H1 (cell line): ENCODE data around the gene SCGB1D2. TPM values are rescaled to one million over a fixed set of nuclear protein-coding genes. Genes with fewer than 3 reads are reported as not detected.

Experiments used
- CTCF ChIA-PET: fragments of 300-600 bp; sonication (Branson Sonifier 250); formaldehyde crosslinking; loops from one replicate; lab custom pipeline; 2021; ENCODE audit not compliant: partially characterized antibody; lab: Charles Lee
- POLR2A ChIA-PET: fragments of 300-600 bp; sonication (Branson Sonifier 250); formaldehyde crosslinking; loops from one replicate; lab custom pipeline; 2021; ENCODE audit warnings: inconsistent platforms; ENCODE audit not compliant: partially characterized antibody; lab: Charles Lee
- DNase-seq, 2 experiments: peaks; one replicate each; pipeline versions ENCODE4 v3.0.0 to v3.0.0-alpha.2; 2010 to 2022; ENCODE audit warnings: low spot score in 2 of 2, low read depth in 1 of 2, mixed read lengths in 1 of 2
- FAIRE-seq: peaks from 2 replicates; lab custom pipeline; 2011; peaks lifted over from hg19 to GRCh38; lab: Jason Lieb, UNC
- H2AFZ ChIP-seq: 2 replicates; pipeline ENCODE4 v1.8.1; 2012; ENCODE audit warnings: low read length, inconsistent platforms
- H2AK5ac ChIP-seq: 2 replicates; pipeline ENCODE4 v1.6.1; 2013; ENCODE audit warnings: low read depth, low read length
- H2BK120ac ChIP-seq: replicated peaks from 2 replicates; pipeline ENCODE3; 2013; ENCODE audit warnings: low read depth, low read length, inconsistent platforms
- H2BK12ac ChIP-seq: 2 replicates; pipeline ENCODE4 v1.6.1; 2013; ENCODE audit warnings: low read depth, low read length
- H2BK15ac ChIP-seq: 2 replicates; pipeline ENCODE4 v1.6.1; 2013; ENCODE audit warnings: low read length
- H2BK20ac ChIP-seq: 2 replicates; pipeline ENCODE4 v1.6.1; 2013; ENCODE audit warnings: low read length
- H2BK5ac ChIP-seq: 2 replicates; pipeline ENCODE4 v1.6.1; 2013; ENCODE audit warnings: low read depth, low read length
- H3K14ac ChIP-seq: 2 replicates; pipeline ENCODE4 v1.6.1; 2013; ENCODE audit warnings: inconsistent platforms; ENCODE audit not compliant: insufficient read length
- H3K18ac ChIP-seq: 2 replicates; pipeline ENCODE4 v1.6.1; 2013; ENCODE audit warnings: low read length; ENCODE audit errors: extremely low read depth
- H3K23ac ChIP-seq: 2 replicates; pipeline ENCODE4 v1.6.1; 2013; ENCODE audit warnings: inconsistent platforms; ENCODE audit not compliant: insufficient read length
- H3K23me2 ChIP-seq: 2 replicates; pipeline ENCODE4 v1.6.1; 2013; ENCODE audit warnings: low read depth, low read length
- H3K27ac ChIP-seq: 2 replicates; pipeline ENCODE4 v1.6.1; 2011; ENCODE audit warnings: low read depth, low read length, inconsistent platforms
- H3K27me3 ChIP-seq, 4 experiments: replicated peaks in 1 of 4; 1 replicate in 1 of 4; 2 replicates in 3 of 4; pipeline versions ENCODE4 v1.6.1 to v1.8.1; 2011 to 2013; ENCODE audit warnings: low read length in 3 of 4, mild to moderate bottlenecking in 3 of 4, inconsistent platforms in 2 of 4, mixed read lengths in 2 of 4, moderate library complexity in 1 of 4; ENCODE audit not compliant: control insufficient read depth in 3 of 4, insufficient read depth in 3 of 4; ENCODE audit errors: extremely low read depth in 1 of 4
- H3K36me3 ChIP-seq, 4 experiments: 2 replicates each; pipeline versions ENCODE4 v1.6.1 to v1.8.1; 2011 to 2013; ENCODE audit warnings: mild to moderate bottlenecking in 4 of 4, low read length in 3 of 4, moderate library complexity in 2 of 4, control low read depth in 1 of 4, inconsistent platforms in 1 of 4; ENCODE audit not compliant: insufficient read depth in 4 of 4, control insufficient read depth in 2 of 4
- H3K4ac ChIP-seq: replicated peaks from 2 replicates; pipeline ENCODE3; 2013; ENCODE audit warnings: low read length, low read depth, mixed read lengths, inconsistent platforms; ENCODE audit not compliant: insufficient read length
- H3K4me1 ChIP-seq, 4 experiments: replicated peaks in 1 of 4; 1 replicate in 1 of 4; 2 replicates in 3 of 4; pipeline versions ENCODE4 v1.6.1 to v1.8.1; 2011 to 2013; ENCODE audit warnings: low read length in 3 of 4, inconsistent platforms in 2 of 4, mixed read lengths in 1 of 4; ENCODE audit not compliant: insufficient read depth in 4 of 4, control insufficient read depth in 3 of 4
- H3K4me2 ChIP-seq, 2 experiments: 2 replicates each; pipeline versions ENCODE4 v1.6.1 to v1.8.1; 2011 to 2013; ENCODE audit warnings: low read depth in 2 of 2, low read length in 2 of 2, control low read depth in 1 of 2, inconsistent platforms in 1 of 2, mild to moderate bottlenecking in 1 of 2; ENCODE audit not compliant: insufficient read depth in 1 of 2
- H3K4me3 ChIP-seq, 4 experiments: fragments of 200-600, 300-600 bp in 1 of 4; sonication (generic), shearing (Covaris generic), sonication (Bioruptor Twin) in 1 of 4; 2 replicates each; pipeline versions ENCODE4 v1.5.1 to v1.8.1; 2011 to 2016; ENCODE audit warnings: low read length in 4 of 4, low read depth in 3 of 4, control low read depth in 2 of 4, inconsistent platforms in 2 of 4, mild to moderate bottlenecking in 2 of 4, mixed read lengths in 1 of 4, moderate library complexity in 1 of 4; ENCODE audit not compliant: insufficient read depth in 2 of 4; ENCODE audit errors: extremely low read depth in 1 of 4
- H3K56ac ChIP-seq: replicated peaks from 2 replicates; pipeline ENCODE3; 2013; ENCODE audit warnings: low read depth, mild to moderate bottlenecking, mixed read lengths, low read length, inconsistent platforms; ENCODE audit not compliant: insufficient read length
- H3K79me1 ChIP-seq: 2 replicates; pipeline ENCODE4 v1.6.1; 2013; ENCODE audit warnings: low read depth, low read length, control low read depth
- H3K79me2 ChIP-seq, 2 experiments: 2 replicates each; pipeline versions ENCODE4 v1.6.1 to v1.8.1; 2012 to 2013; ENCODE audit warnings: low read length in 2 of 2, mild to moderate bottlenecking in 2 of 2, inconsistent platforms in 1 of 2; ENCODE audit not compliant: insufficient read depth in 2 of 2, control insufficient read depth in 1 of 2
- H3K9ac ChIP-seq, 4 experiments: replicated peaks in 1 of 4; 1 replicate in 1 of 4; 2 replicates in 3 of 4; pipeline versions ENCODE4 v1.6.1 to v1.8.1; 2011 to 2013; ENCODE audit warnings: low read depth in 3 of 4, low read length in 3 of 4, control low read depth in 2 of 4, mild to moderate bottlenecking in 2 of 4, moderate library complexity in 2 of 4, inconsistent platforms in 1 of 4; ENCODE audit errors: extremely low read depth in 1 of 4
- H3K9me3 ChIP-seq, 2 experiments: 2 replicates each; pipeline versions ENCODE4 v1.6.1 to v1.8.1; 2012 to 2013; ENCODE audit warnings: mild to moderate bottlenecking in 2 of 2, moderate library complexity in 2 of 2, control low read depth in 1 of 2, inconsistent platforms in 1 of 2, low read depth in 1 of 2, low read length in 1 of 2, mixed read lengths in 1 of 2; ENCODE audit not compliant: insufficient read depth in 2 of 2
- H4K20me1 ChIP-seq, 2 experiments: replicated peaks in 1 of 2; 2 replicates each; pipeline versions ENCODE3 to v1.8.1; 2011 to 2013; ENCODE audit warnings: inconsistent platforms in 2 of 2, low read length in 2 of 2, mild to moderate bottlenecking in 1 of 2; ENCODE audit not compliant: insufficient read depth in 2 of 2, control insufficient read depth in 1 of 2
- H4K5ac ChIP-seq: 2 replicates; pipeline ENCODE4 v1.6.1; 2013; ENCODE audit warnings: low read length, low read depth, mixed read lengths, inconsistent platforms; ENCODE audit not compliant: insufficient read length
- H4K8ac ChIP-seq: 2 replicates; pipeline ENCODE4 v1.8.0; 2013; ENCODE audit warnings: mild to moderate bottlenecking, moderate library complexity, low read length, inconsistent platforms; ENCODE audit not compliant: insufficient read depth; ENCODE audit errors: extremely low read depth
- H4K91ac ChIP-seq: replicated peaks from 2 replicates; pipeline ENCODE3; 2013; ENCODE audit warnings: low read length, mixed read lengths, inconsistent platforms; ENCODE audit not compliant: insufficient read length
- CBX8 ChIP-seq: fragments of 300-800, 300-1000 bp; sonication (generic); IDR thresholded peaks from 2 replicates; pipeline ENCODE4 v1.7.1; 2016; ENCODE audit warnings: low read depth, low read length, borderline replicate concordance
- EP300 ChIP-seq, 2 experiments: IDR thresholded peaks; 1 replicate in 1 of 2; 2 replicates in 1 of 2; pipeline ENCODE4 v1.6.1; 2011 to 2012; ENCODE audit warnings: low read depth in 2 of 2, low read length in 2 of 2, mild to moderate bottlenecking in 2 of 2, borderline replicate concordance in 1 of 2, inconsistent platforms in 1 of 2, moderate library complexity in 1 of 2
- HDAC2 ChIP-seq, 2 experiments: fragments of 300-600 bp in 1 of 2; sonication (generic) in 1 of 2; IDR thresholded peaks; 2 replicates each; pipeline ENCODE4 v1.6.1; 2011 to 2012; ENCODE audit warnings: low read depth in 2 of 2, low read length in 2 of 2, mild to moderate bottlenecking in 2 of 2, moderate library complexity in 2 of 2, borderline replicate concordance in 1 of 2, inconsistent platforms in 1 of 2
- MAFK ChIP-seq: IDR thresholded peaks from 2 replicates; pipeline ENCODE4 v1.6.1; 2012; ENCODE audit warnings: low read depth, mild to moderate bottlenecking, improper control_type of control experiment, low read length
- PHF8 ChIP-seq: fragments of 200-600 bp; sonication (generic); conservative IDR thresholded peaks from 2 replicates; pipeline ENCODE4 v1.7.1; 2012; ENCODE audit warnings: low read depth, mild to moderate bottlenecking, inconsistent platforms, low read length, moderate library complexity
- POU5F1 ChIP-seq: IDR thresholded peaks from 2 replicates; pipeline ENCODE4 v1.6.1; 2011; ENCODE audit warnings: low read depth, mild to moderate bottlenecking, low read length, moderate library complexity
- RAD21 ChIP-seq, 2 experiments: IDR thresholded peaks in 1 of 2; conservative IDR thresholded peaks in 1 of 2; 2 replicates each; pipeline ENCODE4 v1.6.1; 2011; ENCODE audit warnings: low read depth in 2 of 2, low read length in 2 of 2, improper control_type of control experiment in 1 of 2, inconsistent platforms in 1 of 2, mild to moderate bottlenecking in 1 of 2, moderate library complexity in 1 of 2
- RFX5 ChIP-seq: IDR thresholded peaks from 2 replicates; pipeline ENCODE4 v1.6.1; 2011; ENCODE audit warnings: low read depth, low read length, improper control_type of control experiment, borderline replicate concordance
- SIN3A ChIP-seq, 2 experiments: IDR thresholded peaks in 1 of 2; conservative IDR thresholded peaks in 1 of 2; 2 replicates each; pipeline ENCODE4 v1.6.1; 2011 to 2012; ENCODE audit warnings: low read length in 2 of 2, improper control_type of control experiment in 1 of 2, low read depth in 1 of 2, mild to moderate bottlenecking in 1 of 2
- SIX5 ChIP-seq: IDR thresholded peaks from 2 replicates; pipeline ENCODE4 v1.6.1; 2011; ENCODE audit warnings: mild to moderate bottlenecking, low read depth, low read length
- WGBS, 2 experiments: shearing (Covaris generic) in 1 of 2; methylation state at CpG; one replicate each; pipeline versions ENCODE4 v1.1.6 to v1.1.7; 2013 to 2015; ENCODE audit warnings: low lambda C conversion rate in 2 of 2, mixed read lengths in 2 of 2, inconsistent platforms in 1 of 2, low coverage in 1 of 2, missing lambda C conversion rate in 1 of 2; ENCODE audit not compliant: insufficient replicate concordance in 2 of 2, insufficient coverage in 1 of 2, insufficient read length in 1 of 2; ENCODE audit errors: extremely low coverage in 1 of 2, missing lambda C conversion rate in 1 of 2; 5-methylcytosine and 5-hydroxymethylcytosine counted together
- polyA plus RNA-seq, 7 experiments: library from polyadenylated mRNA; depleted of rRNA in 3 of 7; stranded (reverse) in 5 of 7; unstranded in 2 of 7; fragments of >200 nt in 5 of 7; fragments of 200-250 nt in 2 of 7; gene quantifications; 1 replicate in 5 of 7; 2 replicates in 1 of 7; 4 replicates in 1 of 7; pipeline versions ENCODE4 v1.2.1 to v1.2.3, GENCODE V29; 2011 to 2013; ENCODE audit warnings: missing spikeins in 2 of 7, mixed read lengths in 2 of 7
- total RNA-seq: library from RNA; stranded (reverse); fragmentation: NEBNext Ultra II Directional; extraction: Animal tissue kit (Norgen Biotek cat#: 25700); gene quantifications from 2 replicates; pipeline ENCODE4 v1.2.1, GENCODE V29; 2021
- TF ChIP-seq, protein P1 (sequence below): IDR thresholded peaks from 2 replicates; pipeline ENCODE4 v1.6.1; 2012; ENCODE audit warnings: low read length, inconsistent platforms

SCGB1D2 gene
- total and polyA plus RNA-seq, 2 of the 8 experiments (the other 6 are each of a cell fraction or from before 2014, with no cell fraction given): not detected

DNA sequence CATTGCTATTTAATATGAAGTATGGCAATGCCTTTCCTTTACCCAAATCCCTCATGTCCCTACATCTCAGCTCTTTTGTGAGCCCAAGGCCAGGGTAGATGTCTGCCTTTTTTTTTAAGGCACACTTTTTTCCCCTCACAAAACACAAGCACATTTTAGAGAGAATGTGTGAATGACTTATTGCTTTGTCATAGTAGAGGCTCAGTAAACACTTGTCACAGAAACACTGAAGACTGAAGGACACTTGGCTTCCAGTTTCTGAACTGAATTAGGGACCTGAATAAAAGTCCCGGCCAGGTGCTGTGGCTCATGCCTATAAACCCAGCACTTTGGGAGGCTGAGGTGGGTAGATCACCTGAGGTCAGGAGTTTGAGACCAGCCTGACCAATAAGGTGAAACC is 25.0 kb downstream of the SCGB1D2 start:
- Histone ChIP-seq H2BK5ac (no peak overlapping the region), H2BK120ac (no peak overlapping the region), H4K5ac (no peak overlapping the region), H3K14ac (no peak overlapping the region), H3K9me3 (no peaks in the 10 kb centered on the region), H2AFZ (no peak overlapping the region), H3K23me2 (peaks cover 2% of the 10 kb centered on the region; the same call in 1 of the 2 replicates), H2AK5ac (no peak overlapping the region), H3K9ac (no peak overlapping the region), H3K36me3 (no peaks in the 10 kb centered on the region), H3K4ac (no peak overlapping the region), H3K18ac (no peak overlapping the region), H3K4me1 (no peaks in the 10 kb centered on the region), H3K23ac (no peak overlapping the region), H3K4me2 (no peak overlapping the region), H3K27ac (no peak overlapping the region), H2BK12ac (no peak overlapping the region), H3K79me2 (no peaks in the 10 kb centered on the region), H3K4me3 (no peak overlapping the region), H4K20me1 (no peaks in the 10 kb centered on the region), H3K56ac (no peak overlapping the region), H4K8ac (no peak overlapping the region), H3K79me1 (no peaks in the 10 kb centered on the region), H4K91ac (no peak overlapping the region), H3K27me3 (no peaks in the 10 kb centered on the region), H2BK20ac (no peak overlapping the region), H2BK15ac (no peak overlapping the region)
- CTCF ChIA-PET: interaction anchor here (1.0 to 2.0 kb wide), 6 partner anchors 20 to 395 kb away, joined by 3 to 7 read pairs (median 3); no protein-coding TSS in a partner anchor
- 89% methylated on average over 1 of the region's 1 CpG; no CpG with 5 or more reads in 1 of the 2 experiments for WGBS, 2 experiments
- DNase-seq (no peak), FAIRE-seq (no peak)
- POLR2A ChIA-PET: interaction anchor here (0.5 kb wide), 1 partner anchor 11 kb away, joined by 3 read pairs; no protein-coding TSS in a partner anchor
- TF ChIP-seq POU5F1 (no peak), SIN3A (conservative IDR thresholded peaks at IDR 0.05 in 1 of 2, IDR thresholded peaks at IDR 0.05 in 1 of 2; ENCODE audit: low read depth in 1 of 2, low read length in 2 of 2) (no peak), MAFK (no peak), SIX5 (no peak), RAD21 (IDR thresholded peaks at IDR 0.05 in 1 of 2, conservative IDR thresholded peaks at IDR 0.05 in 1 of 2; ENCODE audit: low read depth in 2 of 2, low read length in 2 of 2) (no peak), PHF8 (no peak), EP300 (IDR thresholded peaks at IDR 0.05; ENCODE audit: borderline replicate concordance in 1 of 2, low read depth in 2 of 2, low read length in 2 of 2) (no peak), HDAC2 (IDR thresholded peaks at IDR 0.05; ENCODE audit: borderline replicate concordance in 1 of 2, low read depth in 2 of 2, low read length in 2 of 2) (no peak), RFX5 (no peak), CBX8 (no peak)
- TF ChIP-seq, protein P1, sequence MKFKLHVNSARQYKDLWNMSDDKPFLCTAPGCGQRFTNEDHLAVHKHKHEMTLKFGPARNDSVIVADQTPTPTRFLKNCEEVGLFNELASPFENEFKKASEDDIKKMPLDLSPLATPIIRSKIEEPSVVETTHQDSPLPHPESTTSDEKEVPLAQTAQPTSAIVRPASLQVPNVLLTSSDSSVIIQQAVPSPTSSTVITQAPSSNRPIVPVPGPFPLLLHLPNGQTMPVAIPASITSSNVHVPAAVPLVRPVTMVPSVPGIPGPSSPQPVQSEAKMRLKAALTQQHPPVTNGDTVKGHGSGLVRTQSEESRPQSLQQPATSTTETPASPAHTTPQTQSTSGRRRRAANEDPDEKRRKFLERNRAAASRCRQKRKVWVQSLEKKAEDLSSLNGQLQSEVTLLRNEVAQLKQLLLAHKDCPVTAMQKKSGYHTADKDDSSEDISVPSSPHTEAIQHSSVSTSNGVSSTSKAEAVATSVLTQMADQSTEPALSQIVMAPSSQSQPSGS: no peak
